ENCODE data around the gene IRF3.

The IRF3 gene

DNA sequence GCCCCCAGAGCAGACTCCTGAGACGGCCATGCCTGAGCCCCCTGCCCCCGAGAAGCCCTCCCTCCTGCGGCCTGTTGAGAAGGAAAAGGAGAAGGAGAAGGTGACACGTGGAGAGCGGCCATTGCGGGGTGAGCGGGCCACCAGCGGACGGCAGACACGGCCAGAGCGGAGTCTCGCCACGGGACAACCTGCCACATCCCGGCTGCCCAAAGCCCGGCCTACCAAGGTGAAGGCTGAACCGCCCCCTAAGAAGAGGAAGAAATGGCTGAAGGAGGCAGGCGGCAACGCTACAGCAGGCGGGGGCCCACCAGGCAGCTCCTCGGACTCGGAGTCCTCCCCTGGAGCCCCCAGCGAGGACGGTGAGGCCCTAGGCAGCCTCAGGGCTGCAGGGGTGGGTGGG lies 49.8 kb downstream of the IRF3 start:
- no peak for DNase-seq (ENCODE audit: low read depth)

DNA sequence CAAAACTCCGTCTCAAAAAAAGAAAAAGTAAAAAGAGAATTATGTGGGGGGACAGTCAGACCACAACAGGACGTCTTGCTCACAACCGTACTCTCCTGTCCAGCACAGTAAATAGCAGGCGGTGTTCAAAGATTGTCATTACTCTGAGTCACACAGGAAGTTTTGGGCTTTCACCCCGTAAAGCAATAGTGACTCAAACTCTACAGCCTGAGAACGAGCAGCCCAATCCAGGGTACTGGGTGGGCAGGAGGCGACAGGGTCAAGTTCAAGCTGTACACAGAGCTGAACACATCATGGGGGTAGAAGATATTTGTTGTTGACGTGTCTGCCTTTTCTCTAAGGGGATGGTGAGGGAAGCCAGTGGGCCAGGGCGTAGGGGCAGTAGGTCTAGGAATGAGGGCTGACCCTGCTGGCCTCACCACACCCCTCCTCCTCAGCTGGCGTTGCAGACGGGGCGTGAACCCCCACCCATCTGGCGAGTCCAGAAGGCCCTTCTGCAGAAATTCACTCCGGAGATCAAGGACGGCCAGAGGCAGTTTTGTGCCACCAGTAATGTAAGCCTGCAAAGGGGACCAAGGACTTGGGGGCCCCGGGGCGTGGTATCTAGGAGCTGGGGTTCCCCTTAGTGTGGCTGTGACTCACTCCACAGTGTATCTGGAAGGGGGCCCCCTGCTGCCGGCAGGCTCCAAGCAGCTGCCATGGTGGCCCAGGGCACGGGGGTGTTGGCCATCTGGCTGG lies 51.4 kb downstream of the IRF3 start:
- DNase-seq (ENCODE audit: low read depth) = no peak

DNA sequence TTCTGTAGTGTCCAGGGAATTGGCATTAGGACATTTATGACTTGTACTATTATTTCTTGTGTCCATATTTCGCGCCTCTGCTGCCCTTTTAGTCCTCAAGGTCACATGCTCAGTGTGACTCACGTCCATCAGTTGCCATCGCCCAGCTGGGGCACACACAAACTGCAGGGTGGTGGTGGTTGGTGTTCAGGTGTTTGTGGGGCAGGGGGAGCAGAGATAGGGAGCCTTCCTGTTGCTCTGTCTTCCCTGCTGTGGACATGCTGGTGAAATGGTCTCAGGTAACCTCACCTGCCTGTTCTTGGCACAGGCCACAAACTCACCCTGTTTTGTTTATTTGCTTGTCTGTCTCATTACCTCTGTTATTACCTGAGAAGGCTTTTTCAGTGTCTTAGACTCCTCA lies 52.3 kb downstream of the IRF3 start:
- no peak for DNase-seq (ENCODE audit: low read depth)
